HCT116 (cell line): ENCODE data around the gene SULT1C3. TPM values are rescaled to one million over a fixed set of nuclear protein-coding genes. Genes with fewer than 3 reads are reported as not detected.

ENCODE experiments used
- ATAC-seq: fragments of 200-7000 bp; cut with Tn5 transposase; 2 replicates; pipeline ENCODE4 v1.9.1; 2020; ENCODE audit warnings: mild to moderate bottlenecking, moderate library complexity
- BruUV-seq: library from RNA; stranded (reverse); fragments of 400-500 nt; replicated peaks from 2 replicates; lab custom pipeline; 2021; lab: Mats Ljungman, UMichigan
- CTCF ChIA-PET: fragments of 300-600 bp; sonication (Branson Sonifier 250); formaldehyde crosslinking; loops from one replicate; lab custom pipeline; 2021; ENCODE audit warnings: antibody characterized with exemption; lab: Charles Lee
- POLR2A ChIA-PET: fragments of 300-600, 350-600 bp; sonication (Branson Sonifier 250); formaldehyde crosslinking; loops from one replicate; lab custom pipeline; 2021; ENCODE audit warnings: antibody characterized with exemption; lab: Charles Lee
- RAD21 ChIA-PET, 2 experiments: fragments of 300-600 bp; sonication (Branson Sonifier 250); formaldehyde crosslinking; loops; one replicate each; lab custom pipeline; 2023; ENCODE audit warnings: low total read pairs in 2 of 2; ENCODE audit not compliant: uncharacterized antibody in 2 of 2, unreplicated experiment in 2 of 2, low non-redundant PET in 1 of 2; lab: Charles Lee
- DNase-seq: peaks from one replicate; pipeline ENCODE4 v3.0.0-alpha.2; 2010; ENCODE audit warnings: low read depth, low spot score
- H2AFZ ChIP-seq: fragments of 200-600 bp; shearing (Covaris generic), sonication (generic); 2 replicates; pipeline ENCODE4 v1.6.1; 2017; ENCODE audit warnings: low read depth, mixed run types, mixed read lengths, antibody characterized with exemption, low read length; ENCODE audit not compliant: poor library complexity, severe bottlenecking
- H3K27ac ChIP-seq: 2 replicates; pipeline ENCODE4 v1.5.1; 2012; ENCODE audit warnings: low read depth, low read length
- H3K27me3 ChIP-seq: fragments of 200-600 bp; sonication (generic); 2 replicates; pipeline ENCODE4 v1.6.1; 2016; ENCODE audit warnings: mixed run types, low read length, mixed read lengths; ENCODE audit not compliant: insufficient read depth
- H3K36me3 ChIP-seq, 2 experiments: fragments of 200-500 bp in 1 of 2; fragments of 200-600 bp in 1 of 2; sonication (Bioruptor generic) in 1 of 2; sonication (generic) in 1 of 2; 2 replicates each; pipeline versions ENCODE4 v1.5.1 to v1.6.1; 2014 to 2016; ENCODE audit warnings: low read length in 2 of 2, inconsistent platforms in 1 of 2, mixed read lengths in 1 of 2, mixed run types in 1 of 2; ENCODE audit not compliant: insufficient read depth in 2 of 2, control insufficient read depth in 1 of 2
- H3K4me1 ChIP-seq, 2 experiments: fragments of 200-600 bp in 1 of 2; sonication (generic) in 1 of 2; 2 replicates each; pipeline versions ENCODE4 v1.5.1 to v1.6.1; 2012 to 2017; ENCODE audit warnings: low read length in 2 of 2, inconsistent platforms in 1 of 2, mild to moderate bottlenecking in 1 of 2, mixed read lengths in 1 of 2, mixed run types in 1 of 2, moderate library complexity in 1 of 2; ENCODE audit not compliant: insufficient read depth in 2 of 2, control insufficient read depth in 1 of 2
- H3K4me2 ChIP-seq: fragments of 200-600 bp; sonication (generic); 2 replicates; pipeline ENCODE4 v1.6.1; 2017; ENCODE audit warnings: mixed run types, low read length, mixed read lengths
- H3K4me3 ChIP-seq, 2 experiments: fragments of 200-600 bp in 1 of 2; sonication (generic) in 1 of 2; replicated peaks in 1 of 2; 2 replicates each; pipeline ENCODE4 v1.5.1; 2011 to 2016; ENCODE audit warnings: low read length in 2 of 2, control low read depth in 1 of 2, low read depth in 1 of 2, mild to moderate bottlenecking in 1 of 2, mixed read lengths in 1 of 2, mixed run types in 1 of 2
- H3K79me2 ChIP-seq: fragments of 200-600 bp; sonication (generic); 2 replicates; pipeline ENCODE4 v1.6.1; 2017; ENCODE audit warnings: mild to moderate bottlenecking, mixed run types, low read length, moderate library complexity, mixed read lengths; ENCODE audit not compliant: insufficient read depth
- H3K9ac ChIP-seq: fragments of 200-600 bp; sonication (generic); 2 replicates; pipeline ENCODE4 v1.6.1; 2016; ENCODE audit warnings: low read length, mixed read lengths
- H3K9me2 ChIP-seq: fragments of 200-600 bp; sonication (generic), shearing (Covaris generic); 2 replicates; pipeline ENCODE4 v1.6.1; 2017; ENCODE audit warnings: mixed run types, mild to moderate bottlenecking, moderate library complexity; ENCODE audit not compliant: insufficient read depth
- H3K9me3 ChIP-seq, 2 experiments: fragments of 200-500 bp in 1 of 2; fragments of 200-600 bp in 1 of 2; sonication (Bioruptor generic) in 1 of 2; sonication (generic) in 1 of 2; 2 replicates each; pipeline ENCODE4 v1.6.1; 2014 to 2017; ENCODE audit warnings: low read length in 2 of 2, mixed read lengths in 2 of 2, inconsistent platforms in 1 of 2, low read depth in 1 of 2, mild to moderate bottlenecking in 1 of 2, mixed run types in 1 of 2, moderate library complexity in 1 of 2; ENCODE audit not compliant: control insufficient read depth in 1 of 2, insufficient read depth in 1 of 2
- H4K20me1 ChIP-seq: fragments of 200-600 bp; sonication (generic), shearing (Covaris generic); 2 replicates; pipeline ENCODE4 v1.6.1; 2017; ENCODE audit warnings: mixed run types, mild to moderate bottlenecking, moderate library complexity; ENCODE audit not compliant: insufficient read depth
- ATF3 ChIP-seq: IDR thresholded peaks from 2 replicates; pipeline ENCODE4 v1.6.1; 2012
- CBX3 ChIP-seq: IDR thresholded peaks from 2 replicates; pipeline ENCODE4 v1.6.1; 2012; ENCODE audit warnings: low read depth
- EGR1 ChIP-seq: IDR thresholded peaks from 2 replicates; pipeline ENCODE4 v1.6.1; 2012; ENCODE audit warnings: low read depth
- ELF1 ChIP-seq: IDR thresholded peaks from 2 replicates; pipeline ENCODE4 v1.6.1; 2012; ENCODE audit warnings: low read depth, borderline replicate concordance
- JUND ChIP-seq: IDR thresholded peaks from 2 replicates; pipeline ENCODE4 v1.6.1; 2012
- POLR2A ChIP-seq: IDR thresholded peaks from 2 replicates; pipeline ENCODE4 v1.7.0; 2011; ENCODE audit warnings: borderline replicate concordance; ENCODE audit not compliant: insufficient read depth, insufficient read length; ENCODE audit errors: extremely low read depth
- RAD21 ChIP-seq: IDR thresholded peaks from 2 replicates; pipeline ENCODE4 v1.6.1; 2012; ENCODE audit warnings: low read depth, mild to moderate bottlenecking
- REST ChIP-seq: IDR thresholded peaks from 2 replicates; pipeline ENCODE4 v1.6.1; 2012; ENCODE audit warnings: low read depth
- YY1 ChIP-seq: IDR thresholded peaks from 2 replicates; pipeline ENCODE4 v1.6.1; 2011; ENCODE audit warnings: low read length, low read depth, moderate library complexity, mild to moderate bottlenecking; ENCODE audit not compliant: insufficient replicate concordance; ENCODE audit errors: extremely low read depth
- ZNF274 ChIP-seq: fragments of 200-500 bp; sonication (Bioruptor generic); IDR thresholded peaks from 2 replicates; pipeline ENCODE4 v1.6.1; 2014; ENCODE audit warnings: mild to moderate bottlenecking, low read depth, low read length, inconsistent platforms
- intact Hi-C: fragments of 100-400 bp; cut with micrococcal nuclease; formaldehyde crosslinking; loops from 2 replicates; pipeline ENCODE4 v1.10.0; 2022
- total RNA-seq: library from RNA; stranded (reverse); gene quantifications from one replicate; pipeline ENCODE4 v1.2.1, GENCODE V29; 2021; ENCODE audit not compliant: unreplicated experiment

The SULT1C3 gene
- total RNA-seq, 1 experiment from 2014 or later: not detected

GRCh38 chr2:108305901-108306300 lies 66.1 kb downstream of the SULT1C3 start:
- ChIA-PET POLR2A (no interaction called here), RAD21 (no interaction called here), CTCF (no interaction called here)
- intact Hi-C loops: no loop called here
- H3K36me3 ChIP-seq: no peaks in the 10 kb centered on the region
- no peaks in the 10 kb centered on the region for H3K27me3 ChIP-seq
- TF ChIP-seq ELF1 (no peak), ZNF274 (no peak), REST (no peak), RAD21 (no peak), YY1 (no peak), ATF3 (no peak), POLR2A (no peak), CBX3 (no peak), JUND (no peak), EGR1 (no peak)
- H3K79me2 ChIP-seq: no peaks in the 10 kb centered on the region
- ATAC-seq: no peak
- no peaks in the 10 kb centered on the region for H4K20me1 ChIP-seq
- no peaks in the 10 kb centered on the region for H3K4me1 ChIP-seq
- BruUV-seq: no TSS peak
- H3K4me2 ChIP-seq: no peak overlapping the region
- H3K9me3 ChIP-seq: no peaks in the 10 kb centered on the region
- no peak overlapping the region for H3K9ac ChIP-seq
- H3K4me3 ChIP-seq: no peak overlapping the region
- no peaks in the 10 kb centered on the region for H3K9me2 ChIP-seq
- H2AFZ ChIP-seq: no peak overlapping the region
- DNase-seq: no peak
- no peak overlapping the region for H3K27ac ChIP-seq
